Activated CD8-positive, alpha-beta T cell treated with anti-CD3 and anti-CD28 coated beads for 36 hours (primary cell): Measurements from ENCODE around the gene CDK11A. TPM values are rescaled to one million over a fixed set of nuclear protein-coding genes. Genes with fewer than 3 reads are reported as not detected.

Source experiments
- ATAC-seq: fragments of 200-7000 bp; cut with Tn5 transposase; one replicate; pipeline ENCODE4 v1.10.0; 2021; ENCODE audit warnings: mild to moderate bottlenecking, moderate library complexity
- CTCF ChIA-PET: fragments of 350-600 bp; sonication (Branson Sonifier 250); formaldehyde crosslinking; loops from one replicate; lab custom pipeline; 2021; ENCODE audit warnings: antibody characterized with exemption; lab: Charles Lee
- POLR2A ChIA-PET: fragments of 350-600 bp; sonication (Branson Sonifier 250); formaldehyde crosslinking; loops from one replicate; lab custom pipeline; 2021; ENCODE audit warnings: antibody characterized with exemption; lab: Charles Lee
- DNase-seq: peaks from one replicate; pipeline ENCODE4 v3.0.0-alpha.2; 2020
- H3K27ac Mint-ChIP-seq: one replicate; pipeline ENCODE4 v1.8.0; 2021; ENCODE audit warnings: mild to moderate bottlenecking, mixed read lengths
- H3K27me3 Mint-ChIP-seq: one replicate; pipeline ENCODE4 v1.8.0; 2021; ENCODE audit warnings: mixed read lengths
- H3K36me3 Mint-ChIP-seq: one replicate; pipeline ENCODE4 v1.8.0; 2021; ENCODE audit warnings: low read depth, mixed read lengths
- H3K4me1 Mint-ChIP-seq: one replicate; pipeline ENCODE4 v1.8.0; 2021; ENCODE audit warnings: low read depth, mixed read lengths
- H3K4me3 Mint-ChIP-seq: one replicate; pipeline ENCODE4 v1.8.0; 2021; ENCODE audit warnings: mild to moderate bottlenecking, moderate library complexity, mixed read lengths
- H3K9me3 Mint-ChIP-seq: one replicate; pipeline ENCODE4 v1.8.0; 2021; ENCODE audit warnings: mixed read lengths
- intact Hi-C: fragments of 100-400 bp; cut with micrococcal nuclease; formaldehyde crosslinking; loops from one replicate; pipeline ENCODE4 v1.10.0; 2022
- total RNA-seq, 2 experiments: library from RNA; stranded (reverse); gene quantifications; one replicate each; pipeline ENCODE4 v1.2.3, GENCODE V29; 2021
- TF ChIP-seq, protein P1 (sequence below): fragments of 200-600 bp; IDR thresholded peaks from one replicate; pipeline ENCODE4 v1.8.0; 2022; ENCODE audit warnings: antibody characterized with exemption, mild to moderate bottlenecking

Gene CDK11A
- total RNA-seq, 2 experiments from 2014 or later: 64.8 to 70.6 TPM

DNA sequence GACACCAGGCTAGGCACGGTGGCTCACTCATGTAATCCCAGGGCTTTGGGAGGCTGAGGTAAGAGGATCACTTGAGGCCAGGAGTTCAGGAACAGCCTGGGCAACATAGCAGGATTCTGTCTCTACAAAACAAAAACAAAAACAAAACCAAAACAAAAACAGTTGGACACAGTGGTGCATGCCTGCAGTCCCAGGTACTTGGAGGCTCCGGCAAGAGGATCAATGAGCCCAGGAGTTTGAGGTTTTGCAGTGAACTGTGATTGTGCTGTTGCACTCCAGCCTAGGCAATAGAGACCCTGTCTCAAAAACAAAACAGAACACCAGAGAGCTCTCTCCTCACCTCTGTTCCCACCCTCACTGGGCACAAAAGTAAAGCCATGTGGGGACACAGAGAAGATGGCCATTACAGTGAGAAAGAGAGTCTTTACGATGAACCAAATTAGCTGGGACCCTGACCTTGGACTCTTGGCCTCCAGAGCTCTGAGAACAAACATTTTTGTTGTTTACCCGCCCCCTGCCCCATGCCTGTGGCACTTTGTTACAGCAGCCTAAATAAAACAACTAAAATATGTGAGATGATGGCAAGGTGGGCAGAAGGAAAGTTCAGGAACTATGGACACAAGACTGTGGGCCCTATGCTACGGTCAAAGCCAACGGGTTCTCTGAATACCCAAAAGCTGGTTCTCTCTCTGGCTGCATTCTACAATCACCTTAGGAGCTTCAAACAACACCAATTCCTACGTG lies 44.3 kb upstream of the CDK11A start:
- intact Hi-C loops: no loop called here
- TF ChIP-seq, protein P1, sequence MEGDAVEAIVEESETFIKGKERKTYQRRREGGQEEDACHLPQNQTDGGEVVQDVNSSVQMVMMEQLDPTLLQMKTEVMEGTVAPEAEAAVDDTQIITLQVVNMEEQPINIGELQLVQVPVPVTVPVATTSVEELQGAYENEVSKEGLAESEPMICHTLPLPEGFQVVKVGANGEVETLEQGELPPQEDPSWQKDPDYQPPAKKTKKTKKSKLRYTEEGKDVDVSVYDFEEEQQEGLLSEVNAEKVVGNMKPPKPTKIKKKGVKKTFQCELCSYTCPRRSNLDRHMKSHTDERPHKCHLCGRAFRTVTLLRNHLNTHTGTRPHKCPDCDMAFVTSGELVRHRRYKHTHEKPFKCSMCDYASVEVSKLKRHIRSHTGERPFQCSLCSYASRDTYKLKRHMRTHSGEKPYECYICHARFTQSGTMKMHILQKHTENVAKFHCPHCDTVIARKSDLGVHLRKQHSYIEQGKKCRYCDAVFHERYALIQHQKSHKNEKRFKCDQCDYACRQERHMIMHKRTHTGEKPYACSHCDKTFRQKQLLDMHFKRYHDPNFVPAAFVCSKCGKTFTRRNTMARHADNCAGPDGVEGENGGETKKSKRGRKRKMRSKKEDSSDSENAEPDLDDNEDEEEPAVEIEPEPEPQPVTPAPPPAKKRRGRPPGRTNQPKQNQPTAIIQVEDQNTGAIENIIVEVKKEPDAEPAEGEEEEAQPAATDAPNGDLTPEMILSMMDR: no peak
- Mint-ChIP-seq H3K9me3 (peaks cover 7% of the 10 kb centered on the region), H3K36me3 (peaks cover 40% of the 10 kb centered on the region), H3K27ac (no peak overlapping the region), H3K27me3 (no peaks in the 10 kb centered on the region), H3K4me3 (no peak overlapping the region), H3K4me1 (peaks cover 15% of the 10 kb centered on the region)
- no peak for DNase-seq
- ChIA-PET POLR2A (interaction anchor here (0.6 to 1.3 kb wide), 2 partner anchors 8 to 12 kb away, joined by 3 read pairs; no protein-coding TSS in a partner anchor), CTCF (interaction anchor here (1.7 kb wide), 1 partner anchor 137 kb away, joined by 7 read pairs; no protein-coding TSS in a partner anchor)
- ATAC-seq: no peak

DNA sequence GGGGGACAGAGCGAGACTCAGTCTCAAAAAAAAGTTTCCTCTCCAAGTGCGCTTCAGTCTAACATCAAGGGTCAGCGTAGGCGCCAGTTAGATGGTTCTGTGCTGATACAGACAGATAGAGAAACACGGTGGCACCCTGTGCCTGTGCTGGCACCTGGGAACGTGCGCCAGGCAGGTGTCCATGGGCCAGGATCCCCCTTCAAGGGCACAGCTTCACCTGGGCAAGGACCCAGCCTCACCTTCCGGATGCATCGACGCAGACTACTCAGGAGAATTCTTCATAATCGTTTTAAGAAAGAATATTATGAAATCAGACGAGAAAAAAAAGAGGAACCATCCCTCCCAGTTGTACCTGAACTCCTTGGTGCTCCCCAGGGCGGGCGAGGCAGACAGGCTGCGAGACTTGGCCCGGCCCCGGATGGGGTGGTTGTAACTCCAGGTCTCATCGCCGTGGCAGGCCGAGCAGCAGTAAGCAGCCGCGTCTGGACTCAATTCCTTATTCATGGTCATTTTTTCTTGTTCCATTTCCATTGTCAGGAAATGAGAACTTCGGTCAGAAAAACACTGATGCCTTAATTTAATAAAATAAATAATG lies 40.8 kb upstream of the CDK11A start:
- H3K27ac Mint-ChIP-seq: no peak overlapping the region

DNA sequence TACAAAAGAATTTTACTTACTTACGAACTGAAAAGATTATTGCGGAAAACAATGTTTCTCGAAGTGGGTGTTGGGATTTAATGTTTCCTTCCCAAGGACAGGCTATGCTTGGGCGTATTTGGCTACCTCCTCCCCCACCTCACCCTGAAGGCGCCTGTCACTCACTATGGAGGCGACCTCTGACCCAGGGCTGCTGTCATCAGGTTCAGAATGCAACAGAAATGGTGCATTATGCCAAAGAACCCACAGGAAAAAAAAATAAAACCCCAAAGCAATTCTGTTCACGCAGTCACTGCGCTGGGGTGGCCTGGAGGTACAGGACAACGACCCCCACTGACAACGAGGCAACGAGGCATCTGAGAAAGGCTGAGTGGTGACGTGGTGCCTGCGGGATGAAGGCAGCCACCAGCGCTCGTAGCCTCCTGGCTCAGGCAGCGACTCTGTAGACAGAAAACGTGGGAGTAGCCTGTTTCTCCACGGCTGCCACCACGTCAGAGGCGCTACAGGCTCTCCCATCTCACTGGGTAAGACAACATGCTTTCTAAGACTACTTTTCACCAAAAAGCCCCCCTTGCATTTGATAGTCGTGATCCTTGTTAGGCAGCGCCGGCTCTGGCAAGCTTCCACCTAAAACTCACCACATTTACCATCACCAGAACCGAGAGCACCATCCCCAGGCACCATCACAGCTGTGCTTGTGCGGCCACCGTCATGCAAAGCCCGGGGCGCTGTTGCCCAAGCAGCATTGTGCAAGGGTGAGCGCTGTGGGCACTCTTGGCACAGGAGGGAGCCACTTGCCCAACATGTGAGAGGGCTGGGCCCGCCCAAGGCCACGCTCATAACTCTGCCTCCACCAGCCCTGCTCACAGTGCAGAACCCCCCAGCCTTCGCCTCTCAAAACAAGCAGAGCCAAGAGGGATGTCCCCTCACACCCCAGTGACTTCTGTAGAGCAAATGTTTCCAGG lies 39.8 kb upstream of the CDK11A start:
- POLR2A ChIA-PET: no interaction called here
- Mint-ChIP-seq H3K36me3 (peaks cover 27% of the 10 kb centered on the region), H3K4me1 (peaks cover 6% of the 10 kb centered on the region), H3K4me3 (no peak overlapping the region), H3K9me3 (no peaks in the 10 kb centered on the region), H3K27ac (no peak overlapping the region), H3K27me3 (no peaks in the 10 kb centered on the region)
- TF ChIP-seq, protein P1: no peak
- intact Hi-C loops: no loop called here
- ATAC-seq: peak; percentile 65
- DNase-seq: peak; percentile 21
- CTCF ChIA-PET: no interaction called here

More for the DNA sequence above, 40.8 kb upstream of the CDK11A start:
- ChIA-PET POLR2A (no interaction called here), CTCF (no interaction called here)
- H3K4me3 Mint-ChIP-seq: no peak overlapping the region
- H3K9me3 Mint-ChIP-seq: no peaks in the 10 kb centered on the region
- no peak for ATAC-seq
- DNase-seq: no peak
- peaks cover 28% of the 10 kb centered on the region for H3K36me3 Mint-ChIP-seq
- intact Hi-C loops: no loop called here
- TF ChIP-seq, protein P1: no peak
- peaks cover 8% of the 10 kb centered on the region for H3K4me1 Mint-ChIP-seq
- H3K27me3 Mint-ChIP-seq: no peaks in the 10 kb centered on the region

DNA sequence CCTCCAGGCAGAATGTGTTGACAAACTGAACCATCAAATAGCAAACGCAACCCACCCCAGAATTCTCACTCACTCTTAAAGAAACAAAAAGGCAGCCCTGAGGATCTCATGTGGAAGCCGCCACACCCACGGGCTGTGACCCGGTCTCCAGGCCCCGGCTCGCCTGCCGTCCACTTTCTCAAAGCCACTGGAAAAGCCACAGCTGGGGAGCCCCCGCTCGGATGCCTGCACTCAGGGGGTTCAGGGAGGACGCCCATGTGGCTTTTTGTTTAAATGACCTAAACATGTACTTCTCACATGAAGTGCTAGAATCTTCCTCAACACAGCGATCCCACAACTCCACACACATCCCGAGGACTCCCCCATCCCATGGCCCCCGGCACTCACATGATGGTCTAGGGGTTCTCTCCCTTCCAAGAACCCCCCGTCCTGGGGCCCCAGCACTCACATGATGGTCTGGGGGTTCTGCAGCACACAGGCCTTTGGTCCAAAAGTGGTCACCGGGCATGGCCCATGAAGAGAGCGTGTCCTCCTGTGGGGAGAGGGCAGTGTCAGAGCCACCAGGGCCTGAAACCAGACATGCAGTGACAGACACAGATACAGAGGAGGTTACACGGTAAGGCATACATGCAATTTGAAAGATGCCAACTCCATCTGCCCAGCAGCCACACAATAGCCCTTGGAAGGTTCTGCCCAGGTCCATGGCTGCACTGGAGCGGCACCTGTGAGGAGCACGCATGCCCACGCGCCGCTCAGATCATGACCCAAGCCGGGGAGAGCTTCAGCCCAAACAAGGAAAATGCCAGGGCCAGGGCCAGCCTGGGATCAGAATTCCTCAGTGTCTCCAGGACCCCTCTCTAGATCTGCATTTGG lies 37.6 kb upstream of the CDK11A start:
- no peak overlapping the region for H3K27ac Mint-ChIP-seq
- peaks cover 22% of the 10 kb centered on the region for H3K36me3 Mint-ChIP-seq
- H3K4me1 Mint-ChIP-seq: no peaks in the 10 kb centered on the region
- no peak overlapping the region for H3K4me3 Mint-ChIP-seq
- no peak for DNase-seq
- H3K9me3 Mint-ChIP-seq: no peaks in the 10 kb centered on the region
- H3K27me3 Mint-ChIP-seq: no peaks in the 10 kb centered on the region
- ChIA-PET POLR2A (no interaction called here), CTCF (no interaction called here)
- intact Hi-C loops: no loop called here
- TF ChIP-seq, protein P1: no peak
- ATAC-seq: no peak
